Activated CD4-positive, alpha-beta T cell treated with anti-CD3 and anti-CD28 coated beads for 4 hours (primary cell): ENCODE data around the gene DDAH2.
A peak's percentile ranks its signal among the peaks of the same experiment; 100 is the strongest.

Experiments used
- DNase-seq, 2 donors: peaks; one replicate each; pipeline ENCODE4 v3.0.0-alpha.2; 2020

DDAH2 gene

GRCh38 chr6:31729979-31730630 is 1.0 kb upstream of the DDAH2 start:
- peak; percentile 52 to 57 for DNase-seq

DNA sequence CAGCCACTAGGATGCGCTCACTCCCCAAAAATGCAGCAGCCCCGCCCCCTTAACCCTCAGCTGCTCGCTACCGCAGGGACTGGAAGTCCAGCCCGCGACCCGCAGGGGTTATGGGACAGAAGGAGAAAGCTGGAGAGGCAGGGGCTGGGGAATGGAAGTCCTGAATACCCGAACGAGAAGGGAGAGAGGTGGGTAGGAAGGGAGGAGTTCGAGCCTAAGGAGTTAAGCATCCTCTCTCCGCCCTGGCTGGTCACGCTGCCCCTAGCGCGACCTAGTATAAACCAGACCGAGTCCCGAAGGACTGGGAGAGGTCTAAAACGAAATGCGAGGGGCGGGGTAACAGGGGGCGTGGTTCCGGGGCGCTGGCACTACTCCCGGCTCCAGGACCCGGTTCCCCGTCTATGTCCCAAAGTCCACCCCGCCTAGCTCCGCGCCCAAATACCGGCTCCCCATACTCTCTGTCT is 448 bp upstream of the DDAH2 start:
- DNase-seq, result peak; percentile 83

DNA sequence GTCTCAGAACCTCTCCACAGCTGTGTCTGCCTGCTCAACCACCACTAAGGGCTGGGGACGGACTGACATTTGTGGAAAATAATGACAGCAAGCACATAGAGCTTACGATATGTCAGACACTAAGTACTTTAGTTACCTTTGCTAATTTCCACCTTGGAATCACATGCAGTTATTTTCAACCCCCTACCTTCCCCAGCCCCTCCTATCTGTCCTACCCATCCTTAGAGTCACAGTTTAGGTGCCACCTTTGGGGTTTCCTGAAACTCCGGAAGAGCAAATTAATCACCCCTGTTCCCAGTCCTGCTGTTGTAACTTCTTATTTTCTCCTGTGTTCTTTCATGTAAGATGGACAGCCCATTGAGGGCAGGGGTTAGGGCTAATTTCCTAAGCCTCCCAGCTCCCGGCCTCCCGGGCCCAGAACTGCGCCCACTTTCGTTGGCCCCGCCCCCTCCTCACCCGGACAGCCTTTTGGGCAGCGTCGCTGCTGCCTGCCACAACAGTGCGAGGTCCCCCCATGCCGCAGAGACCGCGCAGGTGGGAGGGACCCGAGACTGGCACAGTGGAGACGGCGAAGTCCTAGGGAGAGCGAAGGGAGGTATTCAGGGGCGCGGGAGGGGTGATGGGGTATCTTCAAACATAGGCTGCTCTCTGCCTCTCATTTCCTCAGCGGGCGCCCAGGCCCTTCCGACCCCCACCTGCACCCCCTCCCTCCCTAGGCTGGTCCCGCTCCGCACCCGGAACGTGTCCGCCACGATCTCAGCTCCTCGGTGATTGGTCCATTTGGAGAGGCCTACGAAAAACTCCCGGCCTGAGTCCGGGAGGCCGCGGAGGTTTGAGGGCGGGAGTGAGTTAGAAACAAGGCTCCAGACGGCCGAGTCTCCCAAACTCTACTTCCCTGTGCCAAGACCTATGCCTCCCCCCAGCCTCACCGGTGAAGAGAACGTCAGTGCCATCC is 1.1 kb downstream of the DDAH2 start:
- DNase-seq, result no peak

DNA sequence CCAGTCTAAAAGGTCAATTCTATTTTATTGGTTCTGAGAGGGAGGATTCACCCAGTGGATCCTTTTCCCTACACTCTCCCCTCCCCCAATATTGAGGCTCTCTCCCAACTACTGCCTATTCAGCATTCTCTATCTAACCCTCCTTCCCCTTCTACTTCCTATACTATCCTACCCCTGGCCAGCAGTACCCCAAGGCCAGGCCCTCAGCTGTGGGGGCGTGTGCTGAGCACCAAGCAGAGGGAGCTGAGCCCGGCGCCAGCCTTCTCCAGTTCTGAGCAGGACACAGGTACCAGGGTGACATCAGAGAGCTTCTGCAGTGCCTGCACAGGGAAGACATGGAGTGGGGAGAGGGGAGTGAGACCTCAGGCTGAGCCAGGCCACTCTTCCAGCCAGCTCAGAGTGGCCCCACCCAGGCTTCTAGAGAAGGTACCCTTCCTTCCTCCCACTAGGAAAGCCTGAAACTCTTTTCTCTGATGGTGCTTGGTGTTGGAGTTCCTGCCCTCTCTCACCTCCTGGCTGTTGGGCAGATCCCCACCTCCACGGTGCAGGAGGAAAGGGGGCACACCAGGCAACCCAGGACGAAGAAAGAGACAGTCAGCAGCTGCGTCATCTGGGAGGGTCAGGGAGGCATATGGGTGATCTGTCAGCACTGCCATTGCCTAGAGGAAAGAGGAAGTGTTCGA is 1.9 kb downstream of the DDAH2 start:
- peak in 1 of 2 donors; percentile 11 for DNase-seq

DNA sequence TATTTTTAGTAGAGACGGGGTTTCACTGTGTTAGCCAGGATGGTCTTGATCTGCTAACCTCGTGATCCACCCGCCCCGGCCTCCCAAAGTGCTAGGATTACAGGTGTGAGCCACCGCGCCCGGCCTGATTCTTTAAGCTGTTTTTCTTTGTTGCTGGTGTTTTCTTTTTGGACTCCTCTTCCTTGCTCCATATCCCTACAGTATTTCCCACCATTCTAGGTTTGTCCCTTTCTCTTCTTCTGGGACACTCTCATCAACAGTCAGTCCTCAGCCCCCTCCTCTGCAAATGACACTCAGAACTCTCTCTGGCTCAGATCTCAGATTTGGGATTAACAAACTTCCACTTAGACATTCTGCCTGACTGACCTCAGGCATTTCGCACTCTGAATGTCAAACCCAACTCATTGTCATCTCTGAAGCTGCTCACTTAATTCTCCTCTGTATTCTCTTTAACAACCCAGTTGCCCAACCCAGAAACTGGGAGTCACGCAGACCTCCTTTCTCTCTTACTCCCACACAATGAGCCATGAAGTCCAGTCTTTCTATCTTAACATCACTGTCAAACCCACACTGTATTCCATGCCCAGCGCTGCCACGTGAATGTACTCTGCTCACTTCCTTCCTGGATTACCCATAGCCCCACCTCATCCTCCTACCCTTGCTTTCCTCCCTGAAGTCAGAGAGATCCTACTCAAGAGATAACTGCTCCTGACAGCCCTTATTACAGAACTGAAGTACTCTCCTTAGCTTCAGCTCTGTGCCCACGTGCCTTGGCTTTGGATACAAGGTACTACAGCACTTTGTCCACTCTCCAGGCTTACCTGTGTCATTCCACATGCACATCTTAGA is 3.4 kb downstream of the DDAH2 start:
- no peak for DNase-seq

DNA sequence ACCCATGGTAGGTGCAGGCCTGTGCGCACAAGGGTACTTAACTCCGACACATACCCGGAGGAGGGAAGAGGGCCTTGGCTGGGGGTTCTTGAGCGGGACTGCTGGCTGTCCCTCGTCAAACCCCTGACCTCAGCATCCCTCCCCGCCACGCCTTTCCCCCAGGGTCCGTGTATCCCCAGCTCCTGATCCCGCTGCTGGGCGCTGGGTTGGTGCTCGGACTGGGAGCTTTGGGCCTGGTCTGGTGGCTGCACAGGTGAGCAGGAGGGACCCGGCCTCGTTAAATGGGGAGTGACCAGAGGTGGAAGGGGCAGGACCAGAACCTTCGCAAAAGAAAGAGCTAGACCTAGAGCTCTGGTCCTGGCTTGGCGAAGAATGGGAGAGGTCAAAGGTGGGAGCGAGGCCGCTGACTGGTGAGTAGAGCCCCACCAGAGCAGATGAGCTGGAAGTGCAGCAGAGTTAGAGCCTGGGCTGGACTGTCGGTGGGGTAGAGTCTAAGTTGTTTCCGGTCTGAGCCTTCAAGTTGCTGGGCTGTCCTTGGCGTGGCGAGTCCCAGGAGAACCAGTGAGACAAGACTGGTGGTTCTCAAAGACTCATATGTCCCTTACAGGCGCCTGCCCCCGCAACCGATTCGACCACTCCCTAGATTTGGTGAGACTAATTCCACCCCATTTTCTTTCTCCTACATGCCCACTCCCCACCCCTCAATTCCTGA is 5.0 kb downstream of the DDAH2 start:
- DNase-seq, result no peak

DNA sequence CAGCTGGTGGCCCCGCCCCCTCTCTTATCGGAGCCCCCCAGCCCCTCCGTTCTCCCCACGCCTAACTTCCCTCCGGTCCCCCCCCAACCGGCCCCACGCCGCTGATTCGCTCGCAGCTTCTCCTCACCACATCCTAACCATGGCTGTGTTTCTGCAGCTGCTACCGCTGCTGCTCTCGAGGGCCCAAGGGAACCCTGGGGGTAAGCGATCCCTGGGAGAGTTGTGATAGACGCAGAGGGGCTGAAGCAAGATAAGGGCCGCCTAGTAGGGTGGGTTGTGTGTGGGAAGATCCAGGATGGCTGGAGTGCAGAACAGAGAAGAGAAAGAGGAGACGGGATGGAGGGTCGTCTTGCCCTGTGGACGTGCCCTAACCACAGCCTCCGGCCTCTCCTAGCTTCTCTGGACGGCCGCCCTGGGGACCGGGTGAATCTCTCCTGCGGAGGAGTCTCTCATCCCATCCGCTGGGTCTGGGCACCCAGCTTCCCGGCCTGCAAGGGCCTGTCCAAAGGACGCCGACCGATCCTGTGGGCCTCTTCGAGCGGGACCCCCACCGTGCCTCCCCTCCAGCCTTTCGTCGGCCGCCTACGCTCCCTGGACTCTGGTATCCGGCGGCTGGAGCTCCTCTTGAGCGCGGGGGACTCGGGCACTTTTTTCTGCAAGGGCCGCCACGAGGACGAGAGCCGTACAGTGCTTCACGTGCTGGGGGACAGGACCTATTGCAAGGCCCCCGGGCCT is 5.7 kb downstream of the DDAH2 start, which contains the start of gene MPIG6B:
Gene MPIG6B, plus strand, starts transcription at position 129 of the 735 bp plus-strand sequence. Its CDS starts 11 bp downstream, at position 140.
- DNase-seq, result no peak

DNA sequence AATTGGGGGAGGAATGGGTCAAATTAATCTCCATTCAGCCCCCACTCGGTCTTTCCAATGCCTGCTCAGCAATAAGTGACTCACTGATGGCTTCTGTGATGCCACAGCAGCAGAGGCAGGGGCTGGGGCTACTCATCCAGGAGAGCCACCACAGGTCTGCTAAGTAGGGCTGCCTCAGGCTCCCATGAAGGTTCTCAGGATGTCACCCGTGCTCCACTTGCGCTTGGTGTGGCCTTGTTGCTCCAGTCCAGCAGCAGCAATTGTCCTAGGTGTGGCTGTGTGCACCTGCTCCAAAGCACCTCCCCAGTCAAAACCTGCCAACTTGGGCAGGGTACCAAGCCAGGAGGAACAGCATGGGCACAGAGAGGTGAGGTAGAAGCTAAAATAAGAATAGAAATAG is 6.9 kb downstream of the DDAH2 start:
- DNase-seq, result no peak

GRCh38 chr6:31721351-31722020 is 7.6 kb downstream of the DDAH2 start, which contains the start of gene LY6G6C:
TSS of gene LY6G6C (minus strand) at chr6:31721746. CDS start at chr6:31721679, 67 bp downstream.
- DNase-seq, result no peak

- DNase-seq, result no peak
These were observed 8.8 kb downstream of the DDAH2 start for GRCh38 chr6:31720196-31720770.

DNA sequence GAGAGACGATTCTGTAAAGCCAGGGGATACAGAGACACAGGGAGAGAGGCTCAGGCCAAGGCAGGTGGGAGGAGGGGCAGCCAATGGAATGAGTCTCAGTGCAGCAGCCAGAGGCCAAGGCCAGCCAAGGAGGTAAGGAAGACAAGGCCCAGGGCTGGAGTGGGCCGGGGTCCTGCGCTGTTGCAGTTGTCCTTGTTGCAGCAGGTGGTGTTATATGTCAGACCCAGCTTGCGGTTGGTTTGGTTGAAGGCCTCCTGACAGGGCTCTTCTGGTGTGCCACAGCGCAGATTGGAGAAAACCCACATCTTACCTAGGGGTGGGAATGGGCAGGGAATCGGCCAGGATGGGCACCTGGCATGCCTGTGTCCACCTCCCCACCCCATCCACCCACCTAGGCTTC is 10.1 kb downstream of the DDAH2 start:
- DNase-seq, result no peak

DNA sequence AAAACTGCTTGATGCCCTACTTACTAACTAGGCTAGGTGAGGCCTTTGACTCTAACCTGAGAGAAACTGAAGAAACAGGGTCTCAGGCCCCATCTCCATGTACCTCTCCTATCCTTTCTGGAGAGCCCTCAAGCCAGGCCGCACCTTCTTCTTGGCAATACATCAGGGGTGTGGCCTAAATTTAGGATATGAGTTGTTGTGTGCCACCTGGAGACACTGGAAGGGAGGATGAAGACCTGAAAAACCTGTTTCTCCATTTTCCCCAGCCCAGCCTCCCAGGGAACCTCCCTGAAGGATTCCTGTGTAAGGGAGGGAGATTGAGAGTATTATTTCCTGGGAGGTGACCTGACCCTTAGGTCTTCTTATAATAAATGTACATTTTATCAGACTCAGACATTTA is 10.8 kb downstream of the DDAH2 start:
- no peak for DNase-seq

DNA sequence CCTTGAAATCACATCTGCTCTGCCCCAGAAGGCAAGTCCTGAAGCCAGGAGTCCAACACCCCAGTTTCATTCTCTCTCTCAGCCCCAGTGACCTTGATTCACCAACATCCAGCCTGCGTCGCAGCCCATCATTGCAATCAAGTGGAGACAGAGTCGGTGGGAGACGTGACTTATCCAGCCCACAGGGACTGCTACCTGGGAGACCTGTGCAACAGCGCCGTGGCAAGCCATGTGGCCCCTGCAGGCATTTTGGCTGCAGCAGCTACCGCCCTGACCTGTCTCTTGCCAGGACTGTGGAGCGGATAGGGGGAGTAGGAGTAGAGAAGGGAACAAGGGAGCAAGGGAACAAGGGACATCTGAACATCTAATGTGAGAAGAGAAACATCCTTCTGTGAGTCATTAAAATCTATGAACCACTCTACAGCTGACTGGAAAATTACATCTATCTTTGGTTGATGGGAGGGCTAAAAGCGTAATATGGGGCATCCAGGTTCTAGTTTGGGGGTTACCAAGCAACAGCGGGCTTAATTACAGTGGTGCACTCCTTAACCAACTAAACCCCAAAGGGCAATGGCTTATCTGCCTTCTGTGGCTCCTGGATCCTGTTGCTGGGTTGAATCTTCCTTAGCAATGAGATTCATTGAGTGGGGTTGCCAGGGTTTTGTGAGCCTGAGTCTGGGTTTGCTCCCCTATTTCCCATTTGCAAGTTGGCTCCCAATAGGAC is 11.4 kb downstream of the DDAH2 start:
- no peak for DNase-seq

- no peak for DNase-seq
These were observed 13.8 kb downstream of the DDAH2 start, which contains the start of gene LY6G6D for GRCh38 chr6:31715022-31715958. TSS of gene LY6G6D (plus strand) at chr6:31715348. CDS start at chr6:31715356, 8 bp downstream.

DNA sequence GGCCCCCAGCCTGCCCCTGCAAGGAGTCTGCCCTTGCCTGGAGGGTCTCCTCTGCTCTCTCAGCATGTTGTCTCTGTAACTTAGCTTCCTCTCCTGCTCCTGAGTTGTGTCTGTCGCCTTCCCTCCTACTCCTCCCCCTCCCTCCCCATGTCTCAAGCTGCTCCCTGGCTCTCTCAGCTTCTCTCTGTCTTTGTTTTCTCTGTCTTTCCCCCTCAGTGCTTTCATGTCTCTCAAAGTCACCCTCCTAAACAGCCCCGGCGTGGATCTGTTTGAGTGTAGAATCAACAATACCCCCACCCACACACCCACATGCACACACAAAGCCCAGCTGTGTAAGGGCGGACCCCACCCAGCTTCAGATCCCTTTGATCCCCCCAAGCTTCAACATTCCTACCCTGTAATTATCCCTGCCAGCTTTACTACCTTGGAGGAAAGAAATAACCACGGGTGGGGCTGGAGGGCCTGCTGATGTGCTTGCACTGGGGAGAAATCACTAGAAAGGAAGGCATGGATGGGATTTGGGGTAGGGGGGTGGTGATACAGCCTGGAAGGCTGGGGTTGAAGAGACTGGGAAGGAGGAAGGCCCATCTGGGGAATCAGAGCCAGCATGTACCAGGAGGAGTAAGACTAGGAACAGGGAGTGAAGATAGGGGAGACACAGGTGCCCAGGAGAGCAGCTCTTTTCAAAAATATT is 15.0 kb downstream of the DDAH2 start:
- DNase-seq, result no peak

GRCh38 chr6:31713465-31713864 is 15.6 kb downstream of the DDAH2 start:
- DNase-seq, result no peak

DNA sequence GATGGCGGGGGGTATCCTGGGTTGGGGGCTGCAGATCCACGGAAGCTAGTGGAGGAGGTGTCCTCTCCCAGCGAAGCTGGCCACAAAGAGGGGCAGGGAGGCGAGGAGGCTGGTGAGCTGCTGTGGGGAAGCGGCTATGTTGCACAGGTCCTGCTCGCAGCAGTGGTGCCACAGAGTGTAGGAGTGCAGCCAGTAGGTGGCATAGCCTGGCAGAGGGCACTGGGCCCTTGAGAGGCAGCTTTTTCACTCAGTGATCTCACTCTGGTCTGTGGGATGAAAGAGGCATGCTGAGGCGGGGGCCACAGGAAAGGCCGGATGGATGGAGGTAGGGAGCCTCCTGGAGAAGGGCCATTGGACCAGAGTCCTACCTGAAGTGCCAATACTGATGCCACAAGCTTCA is 16.8 kb downstream of the DDAH2 start:
- no peak for DNase-seq
